ENCODE data around the gene REEP1.
"Not testable (repeated sequence)": the region's sequence is repeated elsewhere in the genome, so short reads cannot be mapped to it uniquely, and the experiment has no call there.

Gene REEP1

GRCh38 chr2:86223140-86223926 is 114.1 kb downstream of the REEP1 start:
- no peak for DNase-seq

GRCh38 chr2:86221066-86221684 is 116.3 kb downstream of the REEP1 start:
- DNase-seq, result peak in 3 of 5 donors; percentile 13 to 30 (median 22)

GRCh38 chr2:86219896-86220295 is 117.5 kb downstream of the REEP1 start:
- no peak for DNase-seq

- peak in 1 of 5 donors; percentile 25 for DNase-seq
Observed at GRCh38 chr2:86218124-86218523, 119.3 kb downstream of the REEP1 start.

GRCh38 chr2:86216575-86217555 is 120.6 kb downstream of the REEP1 start:
- DNase-seq, result no peak

- DNase-seq, result no peak
Observed at GRCh38 chr2:86214503-86214832, 123.0 kb downstream of the REEP1 start.

GRCh38 chr2:86213699-86214502 is 123.5 kb downstream of the REEP1 start:
- no peak for DNase-seq

- DNase-seq, result no peak
Observed at GRCh38 chr2:86213056-86213455, 124.4 kb downstream of the REEP1 start.

- DNase-seq, result no peak
Observed at GRCh38 chr2:86211796-86212188, 125.6 kb downstream of the REEP1 start.

- no peak for DNase-seq
Observed at GRCh38 chr2:86211033-86211795, 126.2 kb downstream of the REEP1 start.

GRCh38 chr2:86204458-86204857 is 133.0 kb downstream of the REEP1 start:
- DNase-seq, result no peak

- DNase-seq, result no peak
Observed at GRCh38 chr2:86203614-86204013, 133.8 kb downstream of the REEP1 start.

GRCh38 chr2:86202702-86203101 is 134.7 kb downstream of the REEP1 start:
- DNase-seq, result no peak

GRCh38 chr2:86202336-86202692 is 135.1 kb downstream of the REEP1 start:
- no peak for DNase-seq

GRCh38 chr2:86201671-86202335 is 135.6 kb downstream of the REEP1 start:
- DNase-seq, result no peak

GRCh38 chr2:86200564-86200963 is 136.9 kb downstream of the REEP1 start:
- not testable (repeated sequence) for DNase-seq

- no peak for DNase-seq
Observed at GRCh38 chr2:86199834-86200177, 137.6 kb downstream of the REEP1 start.

GRCh38 chr2:86195808-86196387 is 141.5 kb downstream of the REEP1 start:
- DNase-seq, result no peak

GRCh38 chr2:86195055-86195807 is 142.2 kb downstream of the REEP1 start, which contains the start of gene IMMT:
Gene IMMT, minus strand, starts transcription at chr2:86195462. Its CDS starts 80 bp downstream, at chr2:86195382.
- peak; percentile 85 to 99 (median 90) for DNase-seq

GRCh38 chr2:86194751-86195054 is 142.7 kb downstream of the REEP1 start:
- DNase-seq, result no peak
